NCI-H128 (cell line): ENCODE measurements around the gene SF3A2.
"Not testable (repeated sequence)": the region's sequence is repeated elsewhere in the genome, so short reads cannot be mapped to it uniquely, and the experiment has no call there.

Source experiments
- DNase-seq: peaks from one replicate; lab custom pipeline; 2025; ENCODE audit not compliant: unreplicated experiment; lab: John Stamatoyannopoulos, UW

SF3A2 gene, protein sequence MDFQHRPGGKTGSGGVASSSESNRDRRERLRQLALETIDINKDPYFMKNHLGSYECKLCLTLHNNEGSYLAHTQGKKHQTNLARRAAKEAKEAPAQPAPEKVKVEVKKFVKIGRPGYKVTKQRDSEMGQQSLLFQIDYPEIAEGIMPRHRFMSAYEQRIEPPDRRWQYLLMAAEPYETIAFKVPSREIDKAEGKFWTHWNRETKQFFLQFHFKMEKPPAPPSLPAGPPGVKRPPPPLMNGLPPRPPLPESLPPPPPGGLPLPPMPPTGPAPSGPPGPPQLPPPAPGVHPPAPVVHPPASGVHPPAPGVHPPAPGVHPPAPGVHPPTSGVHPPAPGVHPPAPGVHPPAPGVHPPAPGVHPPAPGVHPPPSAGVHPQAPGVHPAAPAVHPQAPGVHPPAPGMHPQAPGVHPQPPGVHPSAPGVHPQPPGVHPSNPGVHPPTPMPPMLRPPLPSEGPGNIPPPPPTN

GRCh38 chr19:2236314-2237050, at the start of gene SF3A2, which contains the start of gene PLEKHJ1:
SF3A2 (plus strand) TSS chr19:2236824; CDS start chr19:2243419, 6,595 bp downstream.
PLEKHJ1 (minus strand) TSS chr19:2236329; CDS start chr19:2236248, 81 bp downstream.
- peak; percentile 94 for DNase-seq

DNA sequence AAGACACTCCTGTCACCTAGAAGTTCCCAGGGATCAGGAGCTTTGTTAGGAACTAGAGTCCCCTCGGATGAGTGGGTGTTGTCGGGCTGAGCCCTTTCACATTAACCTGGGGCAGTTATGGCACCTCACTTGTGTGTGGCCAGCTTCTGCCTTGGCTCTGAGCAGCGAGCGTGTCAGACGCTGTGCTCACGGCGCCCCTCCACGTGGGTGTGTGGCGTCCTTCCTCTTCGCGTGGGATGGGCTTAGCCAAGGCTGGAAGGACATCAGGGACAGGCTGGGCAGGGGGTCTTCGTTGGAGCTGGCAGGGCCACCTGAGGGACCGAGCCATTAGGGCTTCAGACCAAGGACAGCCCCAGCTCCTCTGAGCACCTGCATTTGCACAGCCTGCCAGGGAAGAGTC, 49.5 kb upstream of the SF3A2 start:
- DNase-seq, result no peak

- DNase-seq, result no peak
These were observed 47.8 kb upstream of the SF3A2 start for GRCh38 chr19:2188708-2189385.

DNA sequence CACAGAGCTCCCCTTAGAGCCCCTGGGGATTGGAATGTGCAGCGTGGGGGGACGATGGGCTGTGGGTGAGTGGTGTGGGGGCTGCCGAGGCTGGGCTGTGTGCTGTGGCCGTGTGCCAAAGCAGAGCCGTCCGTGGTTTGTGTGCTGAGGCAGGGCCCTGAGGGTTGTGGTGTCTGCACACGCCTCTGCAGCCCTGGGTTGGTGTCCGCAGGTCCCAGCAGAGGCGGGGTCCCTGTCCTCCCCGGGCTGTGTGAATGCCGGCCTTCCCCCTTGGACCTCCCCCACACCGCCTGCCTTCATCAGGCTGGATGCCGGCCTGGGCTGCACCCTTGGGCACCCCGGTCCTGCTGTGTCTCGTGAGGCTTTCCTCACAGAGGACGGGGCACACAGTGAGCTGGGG, 46.7 kb upstream of the SF3A2 start:
- DNase-seq, result no peak

DNA sequence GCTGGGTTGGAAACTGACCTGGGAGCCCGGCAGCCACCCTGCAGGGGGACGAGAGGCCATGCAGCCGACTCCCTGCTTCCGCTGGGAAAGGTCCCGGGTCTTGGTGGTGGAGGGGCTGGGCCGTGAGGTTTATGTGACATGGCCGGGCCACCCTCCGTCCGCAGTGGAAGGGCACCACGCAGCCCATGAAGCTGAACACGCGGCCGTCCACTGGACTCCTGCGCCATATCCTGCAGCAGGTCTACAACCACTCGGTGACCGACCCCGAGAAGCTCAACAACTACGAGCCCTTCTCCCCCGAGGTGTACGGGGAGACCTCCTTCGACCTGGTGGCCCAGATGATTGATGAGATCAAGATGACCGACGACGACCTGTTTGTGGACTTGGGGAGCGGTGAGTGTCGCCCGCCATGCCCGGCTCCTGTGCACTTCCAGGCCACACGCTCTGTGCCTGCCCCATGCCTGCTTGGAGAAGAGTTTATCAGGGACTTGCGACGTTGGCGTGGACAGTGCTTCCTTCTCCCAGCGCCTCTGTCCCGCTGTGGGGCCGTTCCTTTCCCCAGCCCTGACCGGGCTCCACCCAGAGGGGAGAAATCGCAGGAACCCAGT, 45.7 kb upstream of the SF3A2 start:
- DNase-seq, result no peak

DNA sequence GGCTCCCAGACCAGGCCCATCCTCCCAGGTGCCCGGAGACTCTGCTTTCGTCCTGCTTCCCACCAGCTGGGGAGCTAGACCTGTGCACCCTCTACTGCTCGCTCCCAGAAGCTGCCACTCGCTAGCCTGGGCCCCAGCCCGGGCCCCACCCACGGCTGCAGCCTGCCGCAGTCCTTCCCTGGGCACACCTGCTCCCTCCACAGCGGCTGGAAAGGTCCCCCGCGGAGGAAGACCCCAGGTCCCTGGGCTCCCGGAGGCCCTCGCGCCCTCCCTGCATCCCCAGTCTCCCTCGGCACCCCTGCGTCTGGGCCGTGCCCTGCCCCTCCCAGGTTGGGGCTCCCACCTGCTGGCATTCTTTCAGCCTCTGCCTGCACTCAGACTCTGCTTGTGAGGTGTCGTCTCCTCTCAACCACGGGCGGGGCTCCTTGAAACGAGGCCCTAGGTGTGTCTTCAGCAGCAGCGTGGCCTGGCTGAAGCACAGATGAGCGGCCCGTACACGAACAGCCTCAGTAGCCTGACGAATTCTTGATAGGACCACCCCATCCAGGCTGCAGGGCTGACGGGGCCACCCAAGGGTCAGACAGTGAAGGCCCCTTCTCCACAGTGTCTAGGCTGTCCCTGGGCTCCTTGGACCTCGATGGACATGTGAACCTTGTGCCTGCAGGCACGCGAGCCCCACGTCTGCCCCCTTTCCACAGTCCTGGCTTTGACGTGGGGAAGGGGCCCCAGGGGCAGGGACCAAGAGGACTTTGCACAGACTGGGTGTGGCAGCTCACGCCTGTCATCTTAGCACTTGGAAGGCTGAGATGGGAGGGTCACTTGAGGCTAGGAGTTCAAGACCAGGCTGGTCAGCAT, 44.9 kb upstream of the SF3A2 start:
- DNase-seq, result no peak

- DNase-seq, result no peak
These were observed 43.8 kb upstream of the SF3A2 start for GRCh38 chr19:2192862-2193261.

DNA sequence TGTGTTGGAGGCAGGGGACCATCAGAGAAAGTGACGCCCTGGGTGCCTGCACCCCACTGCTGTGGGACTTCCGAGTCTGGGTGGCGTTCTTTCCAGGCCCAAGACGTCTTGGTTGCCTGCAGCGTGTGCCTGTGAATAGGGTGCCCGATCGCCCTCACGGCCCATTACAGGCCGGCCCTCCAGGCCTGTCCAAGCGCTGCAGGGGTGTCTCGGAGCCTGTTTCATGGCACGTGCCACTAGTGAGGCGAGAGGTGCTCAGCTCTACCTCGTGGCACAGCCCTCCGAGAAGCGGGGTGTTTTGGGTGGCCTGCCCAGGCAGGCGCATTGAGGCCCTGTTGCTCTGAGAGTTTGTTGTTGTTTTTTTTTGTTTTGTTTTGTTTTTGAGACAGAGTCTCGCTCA, 42.8 kb upstream of the SF3A2 start:
- DNase-seq, result no peak

DNA sequence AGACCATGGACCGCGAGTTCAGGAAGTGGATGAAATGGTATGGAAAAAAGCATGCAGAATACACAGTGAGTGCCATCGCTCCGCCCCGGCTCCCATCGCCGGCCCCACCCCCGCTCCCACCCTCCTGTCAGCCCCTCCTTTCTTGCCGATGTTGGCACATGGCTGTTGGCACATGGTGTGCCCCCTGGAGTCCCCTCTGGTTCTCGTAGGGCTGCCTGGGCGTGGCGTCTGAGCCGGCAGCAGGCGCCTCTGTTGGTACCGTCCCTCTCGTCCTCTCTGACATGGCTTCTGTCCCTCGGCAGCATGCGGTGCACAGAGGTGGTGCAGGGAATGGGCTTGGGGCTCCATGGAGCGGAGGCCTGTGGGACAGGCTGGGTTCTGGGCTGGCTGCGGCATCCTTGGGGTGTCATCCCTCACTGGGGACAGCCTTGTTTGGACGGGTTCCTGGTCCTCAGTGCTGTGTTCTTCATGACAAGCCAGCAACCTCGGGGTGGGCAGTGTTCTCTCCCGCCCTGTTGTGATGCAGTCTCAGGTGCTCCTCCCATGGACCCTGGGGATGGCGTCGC, 42.0 kb upstream of the SF3A2 start:
- DNase-seq, result no peak

DNA sequence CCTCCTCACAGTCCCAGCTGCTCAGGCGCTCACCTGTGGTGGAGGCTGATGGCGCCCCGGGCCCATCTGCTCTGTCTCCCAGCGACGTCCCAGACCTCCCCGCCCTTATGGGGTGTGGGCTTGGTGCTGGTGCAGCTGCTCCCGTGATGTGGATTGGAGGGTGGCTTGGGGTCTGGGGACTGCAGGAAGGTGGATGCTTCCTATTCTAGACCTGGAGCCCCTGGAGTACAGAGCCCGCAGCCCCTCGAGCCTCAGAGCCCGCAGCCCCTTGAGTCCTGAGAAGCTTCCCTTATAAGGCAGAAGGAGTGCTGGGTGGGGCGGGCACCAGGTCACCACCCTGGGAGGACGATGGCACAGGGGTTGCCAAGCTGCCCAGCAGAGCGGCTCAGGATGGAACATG, 41.3 kb upstream of the SF3A2 start:
- no peak for DNase-seq

DNA sequence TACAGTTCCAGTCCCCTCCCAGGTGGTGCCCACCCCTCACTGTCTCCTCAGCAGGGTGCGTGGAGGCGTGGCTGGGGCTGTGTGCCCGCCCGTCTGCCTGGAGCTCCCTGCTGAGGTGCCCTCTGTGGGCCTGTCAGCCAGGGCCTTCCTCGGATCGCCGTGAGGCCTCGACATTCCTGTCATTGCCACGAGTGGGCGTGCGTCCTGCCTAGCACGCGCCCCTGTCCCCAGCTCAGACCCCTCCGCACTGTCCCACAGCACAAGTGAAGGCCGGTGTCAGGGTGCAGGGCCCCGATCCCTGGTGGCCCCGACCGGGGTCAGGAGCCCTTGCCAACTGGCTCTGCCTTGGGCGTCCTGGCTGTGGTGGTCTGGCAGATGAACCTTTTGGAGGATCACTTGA, 40.7 kb upstream of the SF3A2 start:
- DNase-seq, result no peak

DNA sequence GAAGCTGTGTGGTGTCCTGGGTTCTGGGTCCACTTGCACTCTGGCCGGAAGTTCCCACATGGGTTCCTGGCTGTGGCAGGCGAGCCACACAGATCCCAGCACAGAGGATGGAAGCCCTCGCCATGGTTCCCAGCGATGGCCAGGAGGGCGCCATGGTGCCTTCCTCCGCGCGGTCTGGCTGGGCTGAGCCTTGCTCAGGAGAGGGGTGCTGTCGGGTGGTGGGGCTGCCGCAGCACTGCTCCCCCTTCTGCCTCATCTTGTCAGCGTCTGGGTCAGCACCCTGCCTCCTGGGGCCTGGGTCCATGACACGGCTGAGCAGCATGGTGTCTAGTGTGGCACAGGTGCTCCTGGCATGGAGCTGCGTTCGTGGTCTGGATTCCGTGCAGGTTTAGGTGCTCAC, 39.4 kb upstream of the SF3A2 start:
- DNase-seq, result no peak

GRCh38 chr19:2198317-2198716, 38.3 kb upstream of the SF3A2 start:
- DNase-seq, result no peak

DNA sequence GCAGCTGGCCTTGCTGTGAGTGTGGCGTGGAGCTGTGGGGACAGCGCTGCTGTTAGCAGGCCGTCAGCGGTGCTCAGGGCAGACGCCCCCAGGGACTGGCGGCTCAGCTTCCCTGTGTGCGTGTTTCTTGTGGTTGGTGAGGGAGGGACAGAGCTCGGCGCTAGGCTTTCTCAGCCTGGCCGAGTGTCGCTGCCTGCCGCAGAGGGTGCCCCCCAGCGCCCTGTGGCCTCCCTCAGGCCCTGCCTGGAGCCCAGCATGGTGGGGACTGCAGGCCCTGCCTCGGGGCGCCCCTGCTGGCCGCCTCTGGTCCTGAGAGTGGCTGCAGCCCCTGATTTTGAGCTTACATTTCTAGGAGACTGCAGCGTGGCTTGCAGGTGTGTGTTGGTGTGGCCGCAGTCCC, 37.4 kb upstream of the SF3A2 start:
- DNase-seq, result no peak

DNA sequence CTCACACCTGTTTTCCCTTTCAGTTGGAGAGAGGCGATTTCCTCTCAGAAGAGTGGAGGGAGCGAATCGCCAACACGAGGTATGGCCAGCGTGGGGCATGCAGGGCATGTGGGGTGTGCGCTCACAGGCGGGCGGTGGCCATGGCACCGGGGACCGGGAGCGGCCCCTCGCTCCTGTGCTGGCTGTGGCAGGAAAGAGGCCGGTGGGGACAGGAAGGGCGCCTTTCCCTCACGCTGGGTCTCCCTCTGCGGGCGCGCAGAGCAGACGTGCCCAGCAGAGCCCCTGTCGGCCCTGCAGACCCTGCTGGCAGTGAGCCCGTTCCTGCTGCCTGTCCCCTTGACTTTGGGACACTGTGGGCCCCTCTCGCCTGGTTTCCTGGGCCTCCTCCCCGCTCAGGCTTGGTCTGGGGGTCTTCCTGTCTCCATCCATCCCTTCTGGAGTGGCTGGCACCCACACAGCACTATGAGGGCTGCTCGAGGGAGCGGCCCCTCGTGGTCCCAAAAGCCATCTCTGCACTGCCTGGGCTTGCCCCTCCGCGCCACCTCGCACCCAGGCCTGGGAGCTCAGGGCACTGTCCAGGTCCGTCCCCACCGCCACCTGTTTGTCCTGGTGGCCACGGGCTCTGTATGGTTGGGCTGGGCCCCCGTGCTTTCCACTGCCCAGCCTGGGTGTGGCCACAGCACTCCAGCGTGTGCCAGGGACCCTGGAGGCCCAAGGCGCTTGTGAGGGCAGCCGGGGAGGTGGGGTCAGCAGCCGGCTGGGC, 36.6 kb upstream of the SF3A2 start:
- DNase-seq, result no peak

DNA sequence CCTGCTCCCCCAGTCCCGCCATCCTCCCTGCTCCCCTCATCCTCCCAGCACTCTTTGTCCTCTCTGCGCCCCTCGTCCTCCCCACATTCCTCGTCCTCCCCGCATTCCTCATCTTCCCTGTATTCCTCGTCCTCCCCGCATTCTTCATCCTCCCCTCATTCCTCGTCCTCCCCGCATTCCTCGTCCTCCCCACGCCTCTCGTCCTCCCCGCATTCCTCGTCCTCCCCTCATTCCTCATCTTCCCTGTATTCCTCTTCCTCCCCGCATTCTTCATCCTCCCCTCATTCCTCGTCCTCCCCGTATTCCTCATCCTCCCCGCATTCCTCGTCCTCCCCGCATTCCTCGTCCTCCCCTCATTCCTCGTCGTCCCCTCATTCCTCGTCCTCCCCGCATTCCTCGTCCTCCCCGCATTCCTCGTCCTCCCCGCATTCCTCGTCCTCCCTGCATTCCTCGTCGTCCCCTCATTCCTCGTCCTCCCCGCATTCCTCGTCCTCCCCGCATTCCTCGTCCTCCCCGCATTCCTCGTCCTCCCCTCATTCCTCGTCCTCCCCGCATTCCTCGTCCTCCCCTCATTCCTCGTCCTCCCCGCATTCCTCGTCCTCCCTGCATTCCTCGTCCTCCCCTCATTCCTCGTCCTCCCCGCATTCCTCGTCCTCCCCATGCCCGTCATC, 35.9 kb upstream of the SF3A2 start:
- DNase-seq, result not testable (repeated sequence)

DNA sequence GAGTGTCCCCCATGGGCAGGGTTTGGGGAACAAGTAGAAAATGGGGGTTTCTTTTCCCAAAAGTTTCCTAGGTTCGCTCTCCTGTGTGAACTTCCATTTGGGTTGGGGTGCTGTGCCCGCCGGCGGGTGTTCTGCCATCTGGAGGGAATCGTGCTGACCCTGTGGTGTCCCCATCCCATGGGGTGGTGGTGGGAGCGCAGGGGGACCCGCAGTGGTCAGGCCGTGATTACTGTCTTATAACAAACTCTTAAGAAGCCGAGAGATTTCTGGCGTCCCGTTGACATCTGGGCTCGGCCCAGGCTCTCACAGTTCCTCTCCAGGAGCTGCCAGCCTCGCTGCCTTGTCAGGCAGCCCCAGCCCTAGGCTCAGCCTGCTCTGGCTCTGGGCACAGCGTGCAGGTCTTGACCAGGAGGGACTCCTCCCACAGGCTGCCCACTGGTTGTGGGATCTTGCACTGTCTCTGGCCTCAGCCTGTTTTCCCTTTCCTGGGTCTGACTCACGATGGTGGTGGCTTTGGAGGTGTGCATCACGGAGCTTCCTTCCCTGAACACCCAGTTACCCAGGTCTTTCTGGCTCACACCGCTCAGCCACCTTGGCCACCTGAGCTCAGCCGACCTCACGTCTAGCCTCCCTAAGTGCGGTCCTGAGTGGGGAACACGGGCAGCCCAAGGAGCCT, 35.0 kb upstream of the SF3A2 start:
- DNase-seq, result no peak

GRCh38 chr19:2202366-2202765, 34.3 kb upstream of the SF3A2 start:
- DNase-seq, result no peak
